GM19238 (cell line): ENCODE results near the gene NPHP4.
"Not testable (repeated sequence)": the region's sequence is repeated elsewhere in the genome, so short reads cannot be mapped to it uniquely, and the experiment has no call there.

Experiments used
- DNase-seq: peaks from one replicate; pipeline ENCODE4 v3.0.0; 2011; ENCODE audit warnings: low spot score; ENCODE audit not compliant: insufficient read length

The NPHP4 gene

GRCh38 chr1:5936621-5937372, 55.4 kb downstream of the NPHP4 start:
- DNase-seq = no peak

DNA sequence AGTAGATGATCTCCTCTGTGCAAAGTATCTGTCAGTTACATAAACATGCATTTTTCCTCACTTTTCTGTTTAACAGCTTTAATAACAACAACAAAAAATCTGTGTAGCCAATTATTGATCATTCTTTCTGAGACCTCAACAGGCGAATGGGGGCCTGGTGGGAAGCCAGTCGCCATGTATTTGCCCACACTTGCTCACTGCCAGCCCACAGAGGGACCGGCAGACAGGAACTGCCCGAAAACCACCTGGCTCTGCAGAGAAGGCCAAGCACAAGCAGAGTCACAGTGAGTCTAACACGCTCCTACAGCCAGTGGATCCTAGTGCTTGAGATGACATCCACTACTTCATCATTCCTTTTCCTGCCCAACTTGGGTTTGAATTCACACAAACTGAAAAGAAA, 56.1 kb downstream of the NPHP4 start:
- DNase-seq = no peak

- DNase-seq = no peak
Observed at GRCh38 chr1:5935026-5935425, 57.2 kb downstream of the NPHP4 start.

DNA sequence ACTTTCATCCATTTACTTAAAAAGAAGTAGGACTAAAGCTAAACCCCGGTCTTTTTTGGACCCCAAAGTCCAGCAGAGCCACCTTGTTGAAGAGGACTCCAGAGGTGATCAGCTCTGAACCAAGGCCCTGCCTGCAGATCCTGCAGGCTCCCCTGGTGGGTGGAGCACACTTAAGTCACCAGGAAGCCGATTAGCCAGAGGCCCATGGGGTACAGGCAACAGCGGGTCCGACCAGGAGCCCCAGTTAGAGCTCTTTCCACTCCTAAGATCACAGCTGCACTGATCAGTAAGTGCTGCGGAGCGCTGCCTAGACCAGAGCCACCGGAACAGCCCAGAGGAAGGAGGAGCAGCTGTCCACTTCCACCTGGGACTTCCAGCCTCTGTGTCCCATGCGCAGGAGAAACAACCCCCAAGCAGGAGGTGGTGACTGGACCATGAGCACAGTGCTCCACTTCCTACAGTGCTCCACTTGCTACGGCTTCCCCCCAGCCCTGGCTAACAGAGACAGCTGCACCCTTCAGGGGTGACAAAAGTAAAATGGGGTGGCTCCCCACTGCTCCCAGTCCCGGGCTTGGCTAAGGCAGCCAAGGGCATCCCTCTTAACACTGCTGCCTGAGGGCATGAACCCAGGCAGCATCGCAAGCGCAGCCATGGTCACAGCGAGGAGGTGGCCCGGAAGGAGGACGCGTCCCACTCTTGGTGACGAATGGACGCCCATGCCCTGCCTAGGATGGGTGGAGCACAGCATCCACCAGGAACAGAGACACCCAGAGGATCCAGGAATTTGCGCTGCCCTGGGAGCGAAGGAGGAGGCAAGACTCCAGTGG, 58.0 kb downstream of the NPHP4 start:
- no peak for DNase-seq

DNA sequence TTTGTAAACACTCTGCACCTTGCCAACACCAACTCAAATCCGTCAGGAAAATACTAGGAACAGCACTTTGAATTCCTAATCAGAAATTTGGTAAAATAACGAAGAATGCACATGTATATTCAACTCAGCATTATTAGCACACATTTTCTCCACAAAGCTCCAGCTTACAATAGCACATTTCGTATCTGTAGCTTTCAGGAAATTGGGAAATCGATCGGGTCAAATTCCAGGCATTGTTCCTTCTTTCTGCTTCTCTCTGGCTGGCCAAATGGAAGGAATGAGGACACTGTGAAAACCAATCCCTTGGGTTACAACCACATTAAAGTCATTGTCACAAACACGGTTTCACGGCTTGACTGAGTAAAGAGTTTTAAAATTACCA, 58.6 kb downstream of the NPHP4 start:
- no peak for DNase-seq

DNA sequence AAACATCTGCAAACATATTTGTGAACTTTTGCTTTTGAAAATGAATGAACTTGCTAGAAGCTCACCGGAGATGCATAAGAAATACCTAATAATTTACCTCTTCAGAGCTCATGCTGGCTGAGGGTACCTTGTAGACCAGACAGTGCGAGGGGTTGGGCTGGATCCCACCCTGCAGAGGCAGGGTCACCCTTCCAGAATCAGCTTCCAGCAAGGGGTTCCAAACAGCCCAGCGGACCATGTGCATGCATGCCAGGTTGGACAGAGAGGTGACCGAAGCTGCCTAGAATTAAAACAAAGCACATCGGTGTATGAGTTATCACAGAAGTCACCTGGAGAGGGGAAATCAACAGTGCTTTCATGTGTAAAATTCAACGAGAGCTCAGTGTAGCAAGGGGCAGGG, 59.2 kb downstream of the NPHP4 start:
- no peak for DNase-seq

DNA sequence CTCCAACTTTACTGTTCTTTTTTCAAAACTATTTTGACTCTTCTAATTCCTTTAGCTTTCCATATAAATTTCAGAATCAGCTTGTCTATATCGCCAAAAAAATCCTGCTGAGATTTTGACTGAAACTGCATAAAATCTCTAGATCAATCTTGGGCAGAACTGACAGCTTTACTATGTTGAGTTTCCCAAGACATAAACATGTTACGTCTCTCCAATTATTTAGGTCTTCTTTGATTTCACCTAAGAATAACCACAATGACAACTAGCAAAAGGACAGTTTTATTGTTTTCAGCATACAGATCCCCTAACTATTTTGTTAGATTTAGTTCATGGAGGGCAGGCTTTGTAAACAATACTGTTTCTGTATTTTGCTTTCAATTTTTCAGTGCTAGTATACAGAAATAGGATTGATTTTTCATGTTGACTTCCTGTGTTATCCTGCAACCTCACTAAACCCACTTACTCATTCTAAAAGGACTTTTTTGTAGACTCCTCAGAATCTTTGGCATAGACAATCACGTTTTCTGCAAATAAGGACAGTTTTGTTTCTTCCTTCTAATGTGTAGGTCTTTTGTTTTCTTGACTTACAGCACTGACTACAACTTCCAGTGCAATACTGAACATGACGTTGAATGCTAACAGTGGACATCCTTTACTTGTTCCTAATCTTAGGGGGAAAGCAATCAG, 63.4 kb downstream of the NPHP4 start:
- no peak for DNase-seq

GRCh38 chr1:5927506-5928370, 64.5 kb downstream of the NPHP4 start:
- no peak for DNase-seq

GRCh38 chr1:5926686-5927435, 65.4 kb downstream of the NPHP4 start:
- no peak for DNase-seq

DNA sequence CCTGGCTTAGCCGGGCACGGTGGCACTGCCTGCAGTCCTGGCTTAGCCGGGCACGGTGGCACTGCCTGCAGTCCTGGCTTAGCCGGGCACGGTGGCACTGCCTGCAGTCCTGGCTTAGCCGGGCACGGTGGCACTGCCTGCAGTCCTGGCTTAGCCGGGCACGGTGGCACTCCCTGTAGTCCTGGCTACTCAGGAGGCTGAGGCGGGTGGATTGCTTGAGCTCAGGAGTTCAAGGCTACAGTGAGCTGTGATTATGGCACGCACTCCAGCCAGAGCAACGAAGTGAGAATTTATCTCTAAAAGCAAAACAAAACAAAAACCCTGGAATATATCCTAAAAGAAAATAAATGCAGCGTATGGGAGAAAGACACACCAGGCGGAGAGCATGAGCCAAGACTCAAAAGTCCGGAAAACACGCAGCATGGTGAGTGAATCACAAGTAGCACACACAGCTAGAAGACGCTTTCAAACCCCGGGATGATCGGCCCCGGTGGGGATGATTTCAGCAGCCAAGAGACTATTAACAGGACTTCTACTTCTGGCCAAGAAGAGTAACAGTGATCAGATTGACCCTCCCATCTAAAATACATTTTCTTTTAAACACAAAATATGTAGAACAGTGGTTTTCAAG, 69.4 kb downstream of the NPHP4 start:
- not testable (repeated sequence) for DNase-seq

GRCh38 chr1:5921671-5922070, 70.6 kb downstream of the NPHP4 start:
- DNase-seq = no peak

DNA sequence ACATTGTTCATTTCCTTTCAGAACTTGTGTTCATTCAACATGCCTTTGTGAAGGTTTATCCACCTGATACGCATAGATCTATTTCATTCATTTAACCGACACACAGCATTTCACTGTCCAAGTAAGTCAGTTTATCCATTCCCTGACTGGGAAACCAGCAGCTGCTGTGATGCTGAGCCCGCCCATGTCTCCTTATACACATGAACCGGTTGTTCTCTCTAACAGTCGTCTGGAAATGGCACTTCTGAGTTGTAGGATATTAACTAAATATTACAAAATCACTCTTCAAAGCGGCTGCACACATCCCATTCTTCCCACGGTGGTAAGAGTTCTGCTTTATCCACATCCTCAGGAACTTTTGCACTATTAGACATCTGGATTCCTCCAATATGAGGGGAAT, 71.1 kb downstream of the NPHP4 start:
- no peak for DNase-seq

GRCh38 chr1:5920201-5920600, 72.0 kb downstream of the NPHP4 start:
- DNase-seq = no peak

- DNase-seq = no peak
Observed at GRCh38 chr1:5918275-5918649, 74.0 kb downstream of the NPHP4 start.

DNA sequence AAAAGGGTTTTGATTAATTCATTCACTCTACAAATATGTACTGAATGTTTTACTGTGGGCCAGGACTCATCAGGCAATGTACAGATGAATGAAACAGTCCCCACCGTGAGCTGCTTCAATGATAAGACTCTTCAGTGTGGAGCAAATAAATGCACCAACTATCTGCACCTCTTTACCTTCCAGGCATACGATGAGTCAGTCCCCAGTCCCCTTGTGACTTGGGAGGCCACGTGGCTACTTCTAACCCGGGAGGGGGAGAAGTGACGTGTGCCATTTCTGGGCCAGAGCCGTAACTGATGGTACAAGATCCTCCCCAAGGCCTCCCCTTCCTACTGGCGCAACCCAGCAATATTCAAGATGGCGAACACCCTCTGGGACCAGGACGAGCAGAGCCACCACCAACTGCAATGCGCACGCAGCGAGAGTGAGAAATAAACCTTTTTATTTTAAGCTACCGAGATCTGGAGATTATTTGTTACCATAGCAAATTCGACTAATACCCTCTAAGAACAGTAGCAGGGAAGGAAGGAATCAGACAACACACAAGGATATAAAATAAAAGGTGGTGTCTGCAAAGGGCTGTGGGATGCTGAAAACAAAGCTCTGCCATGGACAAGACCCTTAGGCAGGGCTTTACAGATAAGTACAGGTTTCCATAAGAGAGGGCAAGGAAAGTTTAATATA, 74.5 kb downstream of the NPHP4 start:
- no peak for DNase-seq

DNA sequence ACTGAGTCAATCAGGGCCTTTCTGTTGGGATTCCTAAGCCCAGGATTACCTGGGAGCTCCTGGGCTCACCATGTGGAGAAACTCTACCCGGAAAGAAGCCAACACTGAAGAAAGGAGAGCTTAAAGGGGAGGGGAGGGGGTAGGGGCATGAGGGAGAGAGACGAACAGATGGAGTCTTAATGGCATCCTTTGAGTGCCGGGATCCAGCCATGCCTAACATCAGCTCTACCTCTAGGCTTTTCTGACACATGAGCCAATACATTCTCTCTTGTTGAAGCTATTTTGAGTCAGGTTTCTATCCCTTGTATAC, 75.0 kb downstream of the NPHP4 start:
- DNase-seq = no peak

DNA sequence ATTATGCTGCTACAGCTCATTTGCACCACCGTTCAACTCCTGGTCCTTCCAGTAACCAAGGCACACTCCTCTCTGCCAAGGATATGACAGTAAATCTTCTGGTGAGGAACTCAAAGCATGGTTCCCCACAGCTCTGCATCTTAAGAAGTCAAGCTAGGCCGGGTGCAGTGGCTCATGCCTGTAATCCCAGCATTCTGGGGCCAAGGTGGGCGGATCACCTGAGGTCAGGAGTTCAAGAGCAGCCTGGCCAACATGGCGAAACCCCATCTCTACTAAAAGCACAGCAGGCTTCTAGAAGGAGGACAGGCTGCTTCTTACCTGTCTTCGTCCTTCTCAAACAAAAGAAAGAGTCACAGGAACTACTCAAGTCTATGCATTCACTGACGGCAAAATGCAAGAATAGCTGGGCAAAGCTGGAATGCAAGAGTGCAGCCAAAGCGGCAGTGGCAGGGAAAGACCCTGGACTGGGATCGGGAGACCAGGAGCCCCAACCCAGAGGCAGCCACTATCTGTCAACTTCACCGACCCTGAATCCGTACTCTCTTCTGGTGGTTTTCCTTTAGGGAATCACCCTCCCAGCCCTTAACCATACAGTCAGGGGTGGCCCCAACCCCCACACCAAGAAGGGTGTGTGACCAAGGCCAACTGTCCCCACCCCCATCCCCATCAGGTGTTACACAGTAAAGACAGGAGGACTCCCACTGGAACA, 75.5 kb downstream of the NPHP4 start:
- DNase-seq = no peak

DNA sequence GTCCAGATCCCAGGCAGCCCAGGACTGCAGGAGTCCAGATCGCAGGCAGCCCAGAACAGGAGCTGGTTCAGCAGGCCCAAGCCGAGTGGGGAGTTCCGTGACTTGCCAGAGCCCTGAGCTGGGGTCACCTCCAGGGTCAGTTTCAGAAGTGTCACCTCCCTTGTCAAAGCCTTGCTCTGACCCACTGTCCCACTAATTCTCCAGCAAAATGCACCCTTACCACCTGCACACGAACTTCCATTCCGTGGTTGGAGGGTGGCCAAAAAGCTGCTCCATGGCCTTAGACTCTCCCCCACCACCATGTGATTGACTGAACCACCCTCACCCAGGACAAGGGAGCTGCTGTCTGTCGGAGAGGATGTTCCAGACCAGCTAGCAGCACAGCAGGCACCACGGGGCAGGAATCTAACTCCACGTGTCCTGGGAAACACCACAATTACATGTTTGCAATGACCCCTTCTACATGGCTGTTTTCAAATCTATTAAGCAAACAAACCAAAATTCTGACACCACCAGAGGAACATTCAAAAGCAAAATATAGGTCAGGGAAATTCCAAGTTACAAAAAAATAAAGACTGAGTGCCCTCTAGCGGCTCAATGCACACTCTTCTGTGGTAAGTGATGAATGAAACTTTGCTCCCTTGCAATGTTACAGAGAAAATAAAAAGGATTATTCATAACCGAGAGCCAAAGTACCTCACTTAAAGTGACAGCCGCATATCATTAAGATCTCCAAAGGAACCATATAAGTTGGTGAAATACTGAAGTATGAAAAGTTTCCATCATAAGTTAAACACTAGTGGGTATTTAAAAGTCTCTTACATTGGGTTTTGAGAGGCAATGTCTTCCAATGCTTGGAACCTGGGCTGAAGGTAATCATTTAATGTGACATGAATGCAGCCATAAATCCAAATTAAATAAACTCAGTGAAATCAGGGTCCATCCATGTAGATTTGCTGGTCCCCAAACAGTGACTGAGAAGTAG, 76.3 kb downstream of the NPHP4 start:
- peak; percentile 37 for DNase-seq
